ENCODE results near the gene STKLD1. TPM values are rescaled to one million over a fixed set of nuclear protein-coding genes. Genes with fewer than 3 reads are reported as not detected.

The STKLD1 gene
- total RNA-seq, 1 experiment from 2014 or later, result 3.1 TPM

DNA sequence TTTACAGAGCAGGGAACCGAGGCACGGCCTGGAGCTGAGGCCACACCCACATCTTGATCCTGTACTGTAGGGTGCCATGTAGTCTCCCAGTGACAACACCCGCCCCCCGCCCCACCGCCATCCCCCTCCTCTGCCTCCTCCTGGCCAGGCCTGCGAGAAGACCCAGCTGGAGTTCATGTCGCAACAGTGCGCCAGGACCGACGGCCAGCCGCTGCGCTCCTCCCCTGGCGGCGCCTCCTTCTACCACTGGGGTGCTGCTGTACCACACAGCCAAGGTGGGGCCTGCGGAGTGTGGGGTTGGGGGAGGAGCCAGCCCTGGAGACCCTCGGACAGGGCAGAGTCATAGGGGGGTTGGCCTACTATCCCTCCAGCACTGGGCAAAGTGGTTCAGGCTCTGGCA is 60.5 kb downstream of the STKLD1 start:
- no peak for TF ChIP-seq EZH2 (IDR thresholded peaks at IDR 0.05; ENCODE audit: low read depth)
- TF ChIP-seq, protein P1, sequence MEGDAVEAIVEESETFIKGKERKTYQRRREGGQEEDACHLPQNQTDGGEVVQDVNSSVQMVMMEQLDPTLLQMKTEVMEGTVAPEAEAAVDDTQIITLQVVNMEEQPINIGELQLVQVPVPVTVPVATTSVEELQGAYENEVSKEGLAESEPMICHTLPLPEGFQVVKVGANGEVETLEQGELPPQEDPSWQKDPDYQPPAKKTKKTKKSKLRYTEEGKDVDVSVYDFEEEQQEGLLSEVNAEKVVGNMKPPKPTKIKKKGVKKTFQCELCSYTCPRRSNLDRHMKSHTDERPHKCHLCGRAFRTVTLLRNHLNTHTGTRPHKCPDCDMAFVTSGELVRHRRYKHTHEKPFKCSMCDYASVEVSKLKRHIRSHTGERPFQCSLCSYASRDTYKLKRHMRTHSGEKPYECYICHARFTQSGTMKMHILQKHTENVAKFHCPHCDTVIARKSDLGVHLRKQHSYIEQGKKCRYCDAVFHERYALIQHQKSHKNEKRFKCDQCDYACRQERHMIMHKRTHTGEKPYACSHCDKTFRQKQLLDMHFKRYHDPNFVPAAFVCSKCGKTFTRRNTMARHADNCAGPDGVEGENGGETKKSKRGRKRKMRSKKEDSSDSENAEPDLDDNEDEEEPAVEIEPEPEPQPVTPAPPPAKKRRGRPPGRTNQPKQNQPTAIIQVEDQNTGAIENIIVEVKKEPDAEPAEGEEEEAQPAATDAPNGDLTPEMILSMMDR (conservative IDR thresholded peaks at IDR 0.05), result no peak
- Histone ChIP-seq H3K27ac (no peak overlapping the region), H3K9me3 (ENCODE audit: insufficient read depth, low read depth) (no peaks in the 10 kb centered on the region), H3K9me2 (ENCODE audit: insufficient read depth) (no peaks in the 10 kb centered on the region), H3F3A (ENCODE audit: insufficient read depth, low read depth) (no peaks in the 10 kb centered on the region), H3K36me3 (ENCODE audit: low read depth) (no peaks in the 10 kb centered on the region), H3K4me1 (replicated peaks; ENCODE audit: insufficient read depth) (no peaks in the 10 kb centered on the region), H3K27me3 (ENCODE audit: insufficient read depth, low read depth) (peaks cover 19% of the 10 kb centered on the region; the same call in 1 of the 2 replicates), H3K79me2 (ENCODE audit: low read depth) (no peaks in the 10 kb centered on the region), H3K4me3 (no peak overlapping the region), H3K4me2 (no peak overlapping the region), H2AFZ (no peak overlapping the region), H4K20me1 (ENCODE audit: insufficient read depth) (no peaks in the 10 kb centered on the region)
- ChIA-PET CTCF (no interaction called here), POLR2A (ENCODE audit: unreplicated experiment) (no interaction called here)
- DNase-seq, result no peak
- intact Hi-C loops (cut with micrococcal nuclease; ENCODE audit: unreplicated experiment), result no loop called here
- no TSS peak for BruUV-seq (replicated peaks)

DNA sequence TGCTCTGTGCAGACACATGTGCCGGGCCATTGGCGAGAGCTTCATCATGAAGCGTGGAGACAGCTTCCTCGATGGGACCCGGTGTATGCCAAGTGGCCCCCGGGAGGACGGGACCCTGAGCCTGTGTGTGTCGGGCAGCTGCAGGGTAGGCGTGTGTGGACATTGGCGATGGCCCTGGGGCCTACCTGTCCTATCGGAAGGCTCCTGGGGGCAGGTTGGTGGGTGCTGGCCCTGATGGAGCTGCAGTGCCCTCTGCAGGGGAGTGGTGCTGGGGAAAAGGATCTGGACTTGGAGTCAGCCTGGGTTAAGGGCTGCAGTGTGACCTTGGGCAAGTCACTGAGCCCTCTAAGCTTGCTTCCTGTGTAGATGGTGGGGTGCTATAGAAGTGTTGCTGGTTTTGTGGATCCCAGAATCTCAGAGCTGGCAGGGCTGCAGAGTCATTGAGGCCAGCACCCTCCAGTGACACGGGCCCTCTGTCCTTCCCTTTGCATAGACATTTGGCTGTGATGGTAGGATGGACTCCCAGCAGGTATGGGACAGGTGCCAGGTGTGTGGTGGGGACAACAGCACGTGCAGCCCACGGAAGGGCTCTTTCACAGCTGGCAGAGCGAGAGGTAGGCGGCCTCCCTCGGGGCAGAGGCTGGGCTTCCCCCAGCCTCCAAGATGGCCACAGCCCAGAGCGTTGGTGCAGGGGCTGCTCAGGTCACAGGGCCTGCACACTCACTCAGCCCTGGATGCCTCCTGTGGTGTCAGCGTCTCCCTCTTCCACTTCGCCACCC is 61.8 kb downstream of the STKLD1 start:
- Histone ChIP-seq H4K20me1 (ENCODE audit: insufficient read depth) (no peaks in the 10 kb centered on the region), H2AFZ (no peak overlapping the region), H3K79me2 (ENCODE audit: low read depth) (no peaks in the 10 kb centered on the region), H3F3A (ENCODE audit: insufficient read depth, low read depth) (no peaks in the 10 kb centered on the region), H3K9me3 (ENCODE audit: insufficient read depth, low read depth) (no peaks in the 10 kb centered on the region), H3K4me3 (no peak overlapping the region), H3K9me2 (ENCODE audit: insufficient read depth) (no peaks in the 10 kb centered on the region), H3K4me1 (replicated peaks; ENCODE audit: insufficient read depth) (no peaks in the 10 kb centered on the region), H3K4me2 (no peak overlapping the region), H3K36me3 (ENCODE audit: low read depth) (no peaks in the 10 kb centered on the region), H3K27ac (no peak overlapping the region), H3K27me3 (ENCODE audit: insufficient read depth, low read depth) (peaks cover 30% of the 10 kb centered on the region; the same call in 1 of the 2 replicates)
- no peak for DNase-seq
- no TSS peak for BruUV-seq (replicated peaks)
- TF ChIP-seq EZH2 (IDR thresholded peaks at IDR 0.05; ENCODE audit: low read depth), result no peak
- TF ChIP-seq, protein P1 (conservative IDR thresholded peaks at IDR 0.05), result no peak
- CTCF ChIA-PET, result interaction anchor here (0.8 kb wide), 1 partner anchor 249 kb away, joined by 3 read pairs; no protein-coding TSS in a partner anchor
- POLR2A ChIA-PET (ENCODE audit: unreplicated experiment), result no interaction called here
- intact Hi-C loops (cut with micrococcal nuclease; ENCODE audit: unreplicated experiment), result no loop called here

DNA sequence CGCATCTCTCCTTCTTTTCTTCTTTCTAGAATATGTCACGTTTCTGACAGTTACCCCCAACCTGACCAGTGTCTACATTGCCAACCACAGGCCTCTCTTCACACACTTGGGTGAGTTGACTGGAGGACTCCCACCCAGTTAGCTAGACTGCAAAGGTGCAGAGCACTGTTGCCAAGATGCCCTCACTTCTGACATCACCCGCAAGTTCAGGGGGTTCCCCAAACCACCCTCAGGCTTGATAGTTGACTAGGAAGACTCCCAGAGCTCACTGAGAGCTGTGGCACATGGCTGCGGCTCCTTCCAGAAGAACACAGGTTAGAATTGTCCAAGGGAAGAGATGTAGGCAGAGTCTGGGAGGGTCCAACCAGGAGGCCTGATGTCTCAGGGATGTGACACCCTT is 63.2 kb downstream of the STKLD1 start:
- ChIA-PET CTCF (no interaction called here), POLR2A (ENCODE audit: unreplicated experiment) (no interaction called here)
- H3K79me2 ChIP-seq (ENCODE audit: low read depth), result no peaks in the 10 kb centered on the region
- H3F3A ChIP-seq (ENCODE audit: insufficient read depth, low read depth), result no peaks in the 10 kb centered on the region
- no peak overlapping the region for H3K4me2 ChIP-seq
- peaks cover 40% of the 10 kb centered on the region; the same call in 1 of the 2 replicates for H3K27me3 ChIP-seq (ENCODE audit: insufficient read depth, low read depth)
- TF ChIP-seq, protein P1 (conservative IDR thresholded peaks at IDR 0.05), result no peak
- no peak for TF ChIP-seq EZH2 (IDR thresholded peaks at IDR 0.05; ENCODE audit: low read depth)
- H4K20me1 ChIP-seq (ENCODE audit: insufficient read depth), result no peaks in the 10 kb centered on the region
- no TSS peak for BruUV-seq (replicated peaks)
- H2AFZ ChIP-seq, result no peak overlapping the region
- H3K27ac ChIP-seq, result no peak overlapping the region
- no peaks in the 10 kb centered on the region for H3K9me2 ChIP-seq (ENCODE audit: insufficient read depth)
- no peak overlapping the region for H3K4me3 ChIP-seq
- intact Hi-C loops (cut with micrococcal nuclease; ENCODE audit: unreplicated experiment), result no loop called here
- DNase-seq, result no peak
- H3K4me1 ChIP-seq (replicated peaks; ENCODE audit: insufficient read depth), result no peaks in the 10 kb centered on the region
- no peaks in the 10 kb centered on the region for H3K36me3 ChIP-seq (ENCODE audit: low read depth)
- no peaks in the 10 kb centered on the region for H3K9me3 ChIP-seq (ENCODE audit: insufficient read depth, low read depth)

Measured in PC-9 (cell line).